HepG2 (cell line): ENCODE results near the gene SLC15A3. TPM values are rescaled to one million over a fixed set of nuclear protein-coding genes. Genes with fewer than 3 reads are reported as not detected.

Experiments
- ATAC-seq: fragments of 200-7000 bp; cut with Tn5 transposase; 3 replicates; pipeline ENCODE4 v1.9.1; 2020; ENCODE audit warnings: mild to moderate bottlenecking, moderate library complexity
- BruUV-seq: library from RNA; stranded (reverse); fragments of 400-500 nt; replicated peaks from 2 replicates; lab custom pipeline; 2021; lab: Mats Ljungman, UMichigan
- CTCF ChIA-PET: fragments of 300-600 bp; formaldehyde crosslinking; extraction: SDS; loops from one replicate; lab custom pipeline; 2021; ENCODE audit warnings: low total read pairs, inconsistent platforms, low intra/inter-chr PET ratio; lab: Yijun Ruan, JAX
- POLR2A ChIA-PET: fragments of 350-600 bp; sonication (Branson Sonifier 250); formaldehyde crosslinking; loops from one replicate; lab custom pipeline; 2020; ENCODE audit warnings: antibody characterized with exemption, inconsistent platforms; lab: Yijun Ruan, JAX
- DNase-seq: peaks from one replicate; pipeline ENCODE4 v3.0.0-alpha.2; 2015; ENCODE audit warnings: low spot score
- FAIRE-seq: peaks from 3 replicates; lab custom pipeline; 2011; peaks lifted over from hg19 to GRCh38; lab: Jason Lieb, UNC
- H2AFZ ChIP-seq: one replicate; pipeline ENCODE4 v1.6.1; 2011; ENCODE audit warnings: low read length, inconsistent platforms
- H3K27ac ChIP-seq: fragments of 300-600 bp; 3 replicates; pipeline ENCODE4 v1.8.0; 2011; ENCODE audit warnings: mixed run types, mild to moderate bottlenecking, mixed read lengths, low read length, inconsistent platforms; ENCODE audit not compliant: insufficient read depth; ENCODE audit errors: extremely low read length
- H3K27me3 ChIP-seq, 2 experiments: fragments of 200-600 bp in 1 of 2; 2 replicates in 1 of 2; 3 replicates in 1 of 2; pipeline versions ENCODE4 v1.6.0 to v1.8.0; 2011; ENCODE audit warnings: low read length in 2 of 2, mild to moderate bottlenecking in 2 of 2, moderate library complexity in 2 of 2, inconsistent platforms in 1 of 2; ENCODE audit not compliant: insufficient read depth in 2 of 2, control insufficient read depth in 1 of 2
- H3K36me3 ChIP-seq, 2 experiments: fragments of 200-600 bp in 1 of 2; replicated peaks in 1 of 2; 2 replicates in 1 of 2; 3 replicates in 1 of 2; pipeline versions ENCODE4 v1.5.1 to v1.8.0; 2011; ENCODE audit warnings: low read length in 2 of 2, inconsistent platforms in 1 of 2; ENCODE audit not compliant: insufficient read depth in 2 of 2, control insufficient read depth in 1 of 2
- H3K4me1 ChIP-seq: 2 replicates; pipeline ENCODE4 v1.5.1; 2012; ENCODE audit warnings: low read length, inconsistent platforms; ENCODE audit not compliant: insufficient read depth
- H3K4me2 ChIP-seq: 2 replicates; pipeline ENCODE4 v1.6.0; 2011; ENCODE audit warnings: low read depth, low read length, inconsistent platforms
- H3K4me3 ChIP-seq, 3 experiments: fragments of 200-600 bp in 1 of 3; sonication (generic), shearing (Covaris generic) in 1 of 3; replicated peaks in 1 of 3; 2 replicates each; pipeline ENCODE4 v1.5.1; 2011 to 2016; ENCODE audit warnings: low read length in 3 of 3, inconsistent platforms in 2 of 3, low read depth in 2 of 3, mild to moderate bottlenecking in 2 of 3, control low read depth in 1 of 3, mixed read lengths in 1 of 3; ENCODE audit not compliant: insufficient read depth in 1 of 3
- H3K79me2 ChIP-seq: one replicate; pipeline ENCODE4 v1.6.1; 2011; ENCODE audit warnings: low read length, inconsistent platforms; ENCODE audit not compliant: insufficient read depth
- H3K9ac ChIP-seq: 2 replicates; pipeline ENCODE4 v1.6.0; 2011; ENCODE audit warnings: mild to moderate bottlenecking, low read depth, low read length, inconsistent platforms; ENCODE audit not compliant: insufficient read depth
- H3K9me3 ChIP-seq: 2 replicates; pipeline ENCODE4 v1.5.1; 2012; ENCODE audit warnings: mild to moderate bottlenecking, low read length
- H4K20me1 ChIP-seq: 2 replicates; pipeline ENCODE4 v1.6.0; 2011; ENCODE audit warnings: inconsistent platforms, mild to moderate bottlenecking, low read length, moderate library complexity; ENCODE audit not compliant: insufficient read depth
- DMAP1 ChIP-seq: IDR thresholded peaks from 2 replicates; pipeline ENCODE4 v1.6.1; 2016
- GABPB1 ChIP-seq: IDR thresholded peaks from 2 replicates; pipeline ENCODE4 v1.6.1; 2016; ENCODE audit warnings: mild to moderate bottlenecking, missing genetic modification reagents, moderate library complexity, missing compliant biosample characterization
- IKZF4 ChIP-seq: sonication (generic); formaldehyde crosslinking; IDR thresholded peaks from 2 replicates; pipeline ENCODE4 v1.5.1; 2020; ENCODE audit warnings: borderline replicate concordance, mild to moderate bottlenecking, low read depth, missing genetic modification reagents; ENCODE audit errors: not compliant biosample characterization
- PBX3 ChIP-seq: sonication (generic); formaldehyde crosslinking; IDR thresholded peaks from 2 replicates; pipeline ENCODE4 v1.8.1; 2023; ENCODE audit warnings: missing genetic modification reagents, inconsistent platforms, borderline replicate concordance
- PRDM10 ChIP-seq: sonication (generic); formaldehyde crosslinking; IDR thresholded peaks from 2 replicates; pipeline ENCODE4 v1.4.0; 2020; ENCODE audit warnings: low read depth, missing genetic modification reagents
- ZNF101 ChIP-seq: sonication (generic); formaldehyde crosslinking; IDR thresholded peaks from 2 replicates; pipeline ENCODE4 v1.4.0; 2020; ENCODE audit warnings: mild to moderate bottlenecking, low read depth, missing genetic modification reagents, borderline replicate concordance
- ZNF343 ChIP-seq: sonication (generic); formaldehyde crosslinking; IDR thresholded peaks from 2 replicates; pipeline ENCODE4 v1.4.0; 2020; ENCODE audit warnings: mild to moderate bottlenecking, missing genetic modification reagents
- ZNF644 ChIP-seq: IDR thresholded peaks from 2 replicates; pipeline ENCODE4 v1.6.1; 2016; ENCODE audit warnings: low read depth
- ZSCAN12 ChIP-seq: sonication (generic); formaldehyde crosslinking; IDR thresholded peaks from 2 replicates; pipeline ENCODE4 v1.9.0; 2021; ENCODE audit warnings: mild to moderate bottlenecking, missing genetic modification reagents
- WGBS: methylation state at CpG from one replicate; pipeline ENCODE4 v1.1.6; 2017; ENCODE audit warnings: low lambda C conversion rate; 5-methylcytosine and 5-hydroxymethylcytosine counted together
- in situ Hi-C: cut with HindIII; loops from 2 replicates; pipeline ENCODE4 v1.10.0; 2017; ENCODE audit warnings: low pct_unique_long_range_greater_than_20kb; ENCODE audit not compliant: extremely low pct_ligation_motif_present
- intact Hi-C: fragments of 100-400 bp; cut with micrococcal nuclease; formaldehyde crosslinking; loops from one replicate; pipeline ENCODE4 v1.10.0; 2022; ENCODE audit not compliant: unreplicated experiment
- polyA plus RNA-seq, 8 experiments: library from polyadenylated mRNA; depleted of rRNA in 3 of 8; stranded (reverse) in 7 of 8; unstranded in 1 of 8; fragments of >200 nt; fragmentation: Illumina TruSeq in 4 of 8; extraction: Trizol in 4 of 8; gene quantifications; 2 replicates each; pipeline versions ENCODE4 v1.2.1 to v1.2.3, GENCODE V29; 2011 to 2016; ENCODE audit warnings: low read depth in 4 of 8, missing spikeins in 1 of 8, mixed read lengths in 1 of 8; ENCODE audit not compliant: insufficient read depth in 1 of 8
- total RNA-seq, 5 experiments: library from RNA; depleted of rRNA; stranded (reverse); fragments of >200 nt; fragmentation: Illumina TruSeq; extraction: Trizol; gene quantifications; 2 replicates each; pipeline ENCODE4 v1.2.3, GENCODE V29; 2016; ENCODE audit warnings: low read depth in 1 of 5
- TF ChIP-seq, protein P1 (sequence below): sonication (generic); formaldehyde crosslinking; IDR thresholded peaks from 2 replicates; pipeline ENCODE4 v1.4.0; 2020; ENCODE audit warnings: mild to moderate bottlenecking, low read depth, missing genetic modification reagents
- TF ChIP-seq, protein P2 (sequence below): IDR thresholded peaks from 2 replicates; pipeline ENCODE4 v1.6.1; 2016; ENCODE audit warnings: missing biosample characterization, missing genetic modification reagents, low read depth
- TF ChIP-seq, protein P3 (sequence below): sonication (generic); formaldehyde crosslinking; IDR thresholded peaks from 2 replicates; pipeline ENCODE4 v1.4.0; 2020; ENCODE audit warnings: mild to moderate bottlenecking, missing genetic modification reagents

SLC15A3 gene
- total and polyA plus RNA-seq, 2 of the 13 experiments (the other 11 are each of a cell fraction or from before 2014, with no cell fraction given) = 0.45 to 0.77 TPM

GRCh38 chr11:60910281-60910687, 41.7 kb downstream of the SLC15A3 start:
- CTCF ChIA-PET = no interaction called here
- POLR2A ChIA-PET = no interaction called here
- no peaks in the 10 kb centered on the region for H3K27me3 ChIP-seq

More at GRCh38 chr11:60910281-60910687, 41.7 kb downstream of the SLC15A3 start:
- TF ChIP-seq IKZF4 (CRISPR knock-in tag) (no peak), ZNF644 (CRISPR knock-in tag) (no peak), PBX3 (no peak), PRDM10 (CRISPR knock-in tag) (no peak), ZNF343 (no peak), GABPB1 (no peak), ZNF101 (CRISPR knock-in tag) (no peak), ZSCAN12 (no peak), DMAP1 (CRISPR knock-in tag) (no peak)
- TF ChIP-seq, protein P1, sequence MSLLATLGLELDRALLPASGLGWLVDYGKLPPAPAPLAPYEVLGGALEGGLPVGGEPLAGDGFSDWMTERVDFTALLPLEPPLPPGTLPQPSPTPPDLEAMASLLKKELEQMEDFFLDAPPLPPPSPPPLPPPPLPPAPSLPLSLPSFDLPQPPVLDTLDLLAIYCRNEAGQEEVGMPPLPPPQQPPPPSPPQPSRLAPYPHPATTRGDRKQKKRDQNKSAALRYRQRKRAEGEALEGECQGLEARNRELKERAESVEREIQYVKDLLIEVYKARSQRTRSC (CRISPR knock-in tag) = no peak
- TF ChIP-seq, protein P2, sequence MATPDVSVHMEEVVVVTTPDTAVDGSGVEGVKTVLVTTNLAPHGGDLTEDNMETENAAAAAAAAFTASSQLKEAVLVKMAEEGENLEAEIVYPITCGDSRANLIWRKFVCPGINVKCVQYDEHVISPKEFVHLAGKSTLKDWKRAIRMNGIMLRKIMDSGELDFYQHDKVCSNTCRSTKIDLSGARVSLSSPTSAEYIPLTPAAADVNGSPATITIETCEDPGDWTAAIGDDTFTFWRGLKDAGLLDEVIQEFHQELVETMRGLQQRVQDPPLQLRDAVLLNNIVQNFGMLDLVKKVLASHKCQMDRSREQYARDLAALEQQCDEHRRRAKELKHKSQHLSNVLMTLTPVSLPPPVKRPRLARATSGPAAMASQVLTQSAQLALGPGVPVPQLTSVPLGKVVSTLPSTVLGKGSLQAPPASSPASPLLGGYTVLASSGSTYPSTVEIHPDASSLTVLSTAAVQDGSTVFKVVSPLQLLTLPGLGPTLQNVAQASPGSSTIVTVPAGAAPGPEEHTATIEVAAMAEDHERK (CRISPR knock-in tag) = no peak
- TF ChIP-seq, protein P3, sequence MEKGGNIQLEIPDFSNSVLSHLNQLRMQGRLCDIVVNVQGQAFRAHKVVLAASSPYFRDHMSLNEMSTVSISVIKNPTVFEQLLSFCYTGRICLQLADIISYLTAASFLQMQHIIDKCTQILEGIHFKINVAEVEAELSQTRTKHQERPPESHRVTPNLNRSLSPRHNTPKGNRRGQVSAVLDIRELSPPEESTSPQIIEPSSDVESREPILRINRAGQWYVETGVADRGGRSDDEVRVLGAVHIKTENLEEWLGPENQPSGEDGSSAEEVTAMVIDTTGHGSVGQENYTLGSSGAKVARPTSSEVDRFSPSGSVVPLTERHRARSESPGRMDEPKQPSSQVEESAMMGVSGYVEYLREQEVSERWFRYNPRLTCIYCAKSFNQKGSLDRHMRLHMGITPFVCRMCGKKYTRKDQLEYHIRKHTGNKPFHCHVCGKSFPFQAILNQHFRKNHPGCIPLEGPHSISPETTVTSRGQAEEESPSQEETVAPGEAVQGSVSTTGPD (CRISPR knock-in tag) = no peak
- Histone ChIP-seq H3K9ac (no peak overlapping the region), H3K79me2 (peaks cover 7% of the 10 kb centered on the region), H3K36me3 (no peaks in the 10 kb centered on the region), H3K4me1 (peaks cover 38% of the 10 kb centered on the region), H3K9me3 (no peaks in the 10 kb centered on the region), H3K4me3 (no peak overlapping the region), H2AFZ (no peak overlapping the region), H3K27ac (no peak overlapping the region), H3K4me2 (no peak overlapping the region), H4K20me1 (no peaks in the 10 kb centered on the region; the same call in 1 of the 2 replicates)
- FAIRE-seq (no peak), DNase-seq (no peak), ATAC-seq (no peak)
- intact Hi-C loops (no loop called here), in situ Hi-C loops (no loop called here)
- WGBS = 10% methylated on average over 3 of the region's 3 CpGs
- no TSS peak for BruUV-seq
